ENCODE results near the gene KCNJ1.
A peak's percentile ranks its signal among the peaks of the same experiment; 100 is the strongest.

The KCNJ1 gene

GRCh38 chr11:128856241-128856640 lies 10.9 kb downstream of the KCNJ1 start:
- peaks cover 4% of the 10 kb centered on the region for H3K4me1 Mint-ChIP-seq
- ATAC-seq = no peak
- H3K9me3 Mint-ChIP-seq = no peaks in the 10 kb centered on the region
- H3K27ac Mint-ChIP-seq = no peak overlapping the region
- no peak overlapping the region for H3K4me3 Mint-ChIP-seq
- H3K36me3 Mint-ChIP-seq (ENCODE audit: low read depth) = no peaks in the 10 kb centered on the region
- H3K27me3 Mint-ChIP-seq = peaks cover 3% of the 10 kb centered on the region
- no peak for DNase-seq

- Mint-ChIP-seq H3K4me3 (no peak overlapping the region), H3K27me3 (peaks cover 1% of the 10 kb centered on the region), H3K27ac (no peak overlapping the region), H3K9me3 (no peaks in the 10 kb centered on the region), H3K4me1 (no peaks in the 10 kb centered on the region), H3K36me3 (ENCODE audit: low read depth) (no peaks in the 10 kb centered on the region)
- ATAC-seq (no peak), DNase-seq (no peak)
Measured at GRCh38 chr11:128854841-128855240, 12.3 kb downstream of the KCNJ1 start.

- peaks cover 1% of the 10 kb centered on the region for H3K27me3 Mint-ChIP-seq
- no peaks in the 10 kb centered on the region for H3K4me1 Mint-ChIP-seq
- no peaks in the 10 kb centered on the region for H3K9me3 Mint-ChIP-seq
- no peaks in the 10 kb centered on the region for H3K36me3 Mint-ChIP-seq (ENCODE audit: low read depth)
- no peak overlapping the region for H3K4me3 Mint-ChIP-seq
- DNase-seq (no peak), ATAC-seq (no peak)
- H3K27ac Mint-ChIP-seq = no peak overlapping the region
Measured at GRCh38 chr11:128853559-128853958, 13.5 kb downstream of the KCNJ1 start.

- no peak for DNase-seq
- H3K27ac Mint-ChIP-seq = no peak overlapping the region
- ATAC-seq = no peak
- no peaks in the 10 kb centered on the region for H3K4me1 Mint-ChIP-seq
- no peaks in the 10 kb centered on the region for H3K36me3 Mint-ChIP-seq (ENCODE audit: low read depth)
- H3K9me3 Mint-ChIP-seq = no peaks in the 10 kb centered on the region
- H3K27me3 Mint-ChIP-seq = peaks cover 1% of the 10 kb centered on the region
- no peak overlapping the region for H3K4me3 Mint-ChIP-seq
Measured at GRCh38 chr11:128852327-128853023, 14.6 kb downstream of the KCNJ1 start.

- ATAC-seq (peak; percentile 76), DNase-seq (peak; percentile 80)
- no peaks in the 10 kb centered on the region for H3K36me3 Mint-ChIP-seq (ENCODE audit: low read depth)
- no peaks in the 10 kb centered on the region for H3K9me3 Mint-ChIP-seq
- no peak overlapping the region for H3K4me3 Mint-ChIP-seq
- no peak overlapping the region for H3K27ac Mint-ChIP-seq
- H3K4me1 Mint-ChIP-seq = peaks cover 16% of the 10 kb centered on the region
- H3K27me3 Mint-ChIP-seq = no peaks in the 10 kb centered on the region
Measured at GRCh38 chr11:128848815-128849455, 18.2 kb downstream of the KCNJ1 start.

GRCh38 chr11:128846985-128847384 lies 20.1 kb downstream of the KCNJ1 start:
- Mint-ChIP-seq H3K27me3 (no peaks in the 10 kb centered on the region), H3K4me3 (no peak overlapping the region), H3K9me3 (no peaks in the 10 kb centered on the region), H3K4me1 (peaks cover 30% of the 10 kb centered on the region), H3K27ac (no peak overlapping the region), H3K36me3 (ENCODE audit: low read depth) (no peaks in the 10 kb centered on the region)
- no peak for DNase-seq
- no peak for ATAC-seq

- H3K4me3 Mint-ChIP-seq = no peak overlapping the region
Measured at GRCh38 chr11:128845334-128845780, 21.7 kb downstream of the KCNJ1 start.

GRCh38 chr11:128843198-128843785 lies 23.8 kb downstream of the KCNJ1 start:
- Mint-ChIP-seq H3K27ac (no peak overlapping the region), H3K27me3 (no peaks in the 10 kb centered on the region), H3K36me3 (ENCODE audit: low read depth) (no peaks in the 10 kb centered on the region), H3K9me3 (no peaks in the 10 kb centered on the region), H3K4me1 (peaks cover 58% of the 10 kb centered on the region), H3K4me3 (no peak overlapping the region)
- ATAC-seq (no peak), DNase-seq (no peak)

More at GRCh38 chr11:128845334-128845780, 21.7 kb downstream of the KCNJ1 start:
- Mint-ChIP-seq H3K4me1 (peaks cover 46% of the 10 kb centered on the region), H3K27me3 (no peaks in the 10 kb centered on the region), H3K27ac (peak overlapping the region; percentile 54), H3K36me3 (ENCODE audit: low read depth) (no peaks in the 10 kb centered on the region), H3K9me3 (no peaks in the 10 kb centered on the region)
- DNase-seq = no peak
- ATAC-seq = no peak

GRCh38 chr11:128841461-128842072 lies 25.5 kb downstream of the KCNJ1 start:
- H3K27ac Mint-ChIP-seq = peak overlapping the region; percentile 67

GRCh38 chr11:128840783-128841182 lies 26.3 kb downstream of the KCNJ1 start:
- DNase-seq = no peak
- Mint-ChIP-seq H3K36me3 (ENCODE audit: low read depth) (no peaks in the 10 kb centered on the region), H3K4me3 (no peak overlapping the region), H3K9me3 (no peaks in the 10 kb centered on the region), H3K27me3 (no peaks in the 10 kb centered on the region), H3K27ac (peak overlapping the region; percentile 18), H3K4me1 (peaks cover 74% of the 10 kb centered on the region)
- ATAC-seq = no peak

More at GRCh38 chr11:128841461-128842072, 25.5 kb downstream of the KCNJ1 start:
- H3K4me1 Mint-ChIP-seq = peaks cover 71% of the 10 kb centered on the region
- DNase-seq (no peak), ATAC-seq (no peak)
- no peaks in the 10 kb centered on the region for H3K36me3 Mint-ChIP-seq (ENCODE audit: low read depth)
- H3K4me3 Mint-ChIP-seq = peak overlapping the region; percentile 10
- no peaks in the 10 kb centered on the region for H3K9me3 Mint-ChIP-seq
- no peaks in the 10 kb centered on the region for H3K27me3 Mint-ChIP-seq

GRCh38 chr11:128840137-128840536 lies 27.0 kb downstream of the KCNJ1 start:
- Mint-ChIP-seq H3K36me3 (ENCODE audit: low read depth) (no peaks in the 10 kb centered on the region), H3K27ac (no peak overlapping the region), H3K9me3 (no peaks in the 10 kb centered on the region), H3K4me1 (peaks cover 68% of the 10 kb centered on the region), H3K4me3 (peak overlapping the region; percentile 10), H3K27me3 (no peaks in the 10 kb centered on the region)
- no peak for ATAC-seq
- no peak for DNase-seq

GRCh38 chr11:128839081-128839480 lies 28.0 kb downstream of the KCNJ1 start:
- DNase-seq (no peak), ATAC-seq (no peak)
- H3K4me1 Mint-ChIP-seq = peaks cover 61% of the 10 kb centered on the region
- no peaks in the 10 kb centered on the region for H3K27me3 Mint-ChIP-seq
- no peak overlapping the region for H3K27ac Mint-ChIP-seq
- no peak overlapping the region for H3K4me3 Mint-ChIP-seq
- H3K9me3 Mint-ChIP-seq = no peaks in the 10 kb centered on the region
- no peaks in the 10 kb centered on the region for H3K36me3 Mint-ChIP-seq (ENCODE audit: low read depth)

GRCh38 chr11:128837627-128838026 lies 29.5 kb downstream of the KCNJ1 start:
- Mint-ChIP-seq H3K36me3 (ENCODE audit: low read depth) (no peaks in the 10 kb centered on the region), H3K9me3 (no peaks in the 10 kb centered on the region), H3K4me3 (no peak overlapping the region), H3K4me1 (peaks cover 55% of the 10 kb centered on the region), H3K27ac (no peak overlapping the region), H3K27me3 (no peaks in the 10 kb centered on the region)
- ATAC-seq = no peak
- peak; percentile 22 for DNase-seq

GRCh38 chr11:128835741-128836430 lies 31.2 kb downstream of the KCNJ1 start:
- ATAC-seq = no peak
- Mint-ChIP-seq H3K9me3 (no peaks in the 10 kb centered on the region), H3K4me1 (peaks cover 51% of the 10 kb centered on the region)

More at GRCh38 chr11:128835741-128836430, 31.2 kb downstream of the KCNJ1 start:
- DNase-seq = no peak
- Mint-ChIP-seq H3K27me3 (no peaks in the 10 kb centered on the region), H3K36me3 (ENCODE audit: low read depth) (no peaks in the 10 kb centered on the region), H3K4me3 (no peak overlapping the region), H3K27ac (peak overlapping the region; percentile 29)

Data from activated naive CD8-positive, alpha-beta T cell treated with anti-CD3 and anti-CD28 coated beads, Interleukin-2, amount 50 U/mL, for 24 hours (primary cell).